ENCODE results near the gene RAP1GAP. TPM values are rescaled to one million over a fixed set of nuclear protein-coding genes. Genes with fewer than 3 reads are reported as not detected.

RAP1GAP gene
- total and polyA plus RNA-seq, 2 experiments from 2014 or later = 0.41 to 0.97 TPM

DNA sequence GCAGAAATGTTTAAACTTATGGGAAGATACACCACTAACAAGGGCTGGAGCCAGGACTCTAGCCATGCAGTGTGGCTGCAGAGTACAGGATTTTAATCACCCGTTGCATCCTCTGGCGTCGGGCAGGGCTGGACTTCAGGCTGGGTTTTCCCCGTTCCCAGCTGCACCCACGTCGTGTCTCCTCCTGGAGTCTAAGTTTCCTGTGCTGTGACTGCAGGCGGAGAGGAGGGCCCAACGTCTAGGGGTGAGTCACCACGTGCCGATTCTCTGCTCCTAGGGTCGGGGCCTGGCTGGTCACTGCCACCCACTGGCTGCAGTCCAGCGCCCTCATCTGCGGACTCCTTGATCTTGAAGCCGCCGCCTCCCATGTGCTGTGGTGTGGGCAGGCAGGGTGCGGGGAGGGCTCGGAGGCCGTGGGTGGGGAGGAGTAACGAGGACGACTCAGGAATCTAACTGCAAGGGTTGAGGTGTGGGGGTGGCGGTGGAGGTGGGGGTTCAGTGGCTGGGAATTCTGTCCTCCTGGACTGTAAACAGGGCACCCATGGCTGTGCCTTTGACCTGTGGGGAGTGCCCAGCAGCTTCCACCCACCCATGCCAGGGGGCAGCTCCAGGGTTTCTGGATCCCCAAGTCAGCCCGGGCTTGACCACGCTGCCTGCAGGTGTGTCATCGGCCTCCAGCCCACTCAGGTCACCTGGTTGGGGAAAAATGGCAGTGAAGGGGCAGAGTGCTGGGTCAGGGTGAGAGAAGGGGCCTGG lies 82.1 kb downstream of the RAP1GAP start:
- Histone ChIP-seq H2AFZ (0 out of 2 replicates have a peak overlapping the region, but pooled peaks have one; percentile 11), H3F3A (ENCODE audit: insufficient read depth) (no peaks in the 10 kb centered on the region), H3K4me3 (no peak overlapping the region), H3K9me3 (ENCODE audit: low read depth) (no peaks in the 10 kb centered on the region), H4K20me1 (ENCODE audit: insufficient read depth) (no peaks in the 10 kb centered on the region), H3K4me2 (ENCODE audit: unreplicated experiment) (peak overlapping the region; percentile 12), H3K4me1 (ENCODE audit: insufficient read depth) (peaks cover 8% of the 10 kb centered on the region; the same call in 1 of the 2 replicates), H3K27ac (no peak overlapping the region), H3K9me2 (ENCODE audit: insufficient read depth) (no peaks in the 10 kb centered on the region), H3K27me3 (replicated peaks; ENCODE audit: insufficient read depth) (peaks cover 16% of the 10 kb centered on the region), H3K36me3 (ENCODE audit: low read depth) (no peaks in the 10 kb centered on the region), H3K79me2 (ENCODE audit: insufficient read depth) (no peaks in the 10 kb centered on the region), H3K9ac (0 out of 2 replicates have a peak overlapping the region, but pooled peaks have one; percentile 3)
- peak; percentile 95 for DNase-seq
- in situ Hi-C loops (cut with MboI) = no loop called here
- WGBS, 2 experiments (ENCODE audit: low coverage in 1 of 2, low lambda C conversion rate in 2 of 2, missing lambda C conversion rate in 2 of 2) = 17 to 19% methylated on average over 20 to 24 of the region's 24 CpGs
- TF ChIP-seq EZH2 (IDR thresholded peaks at IDR 0.05; ENCODE audit: insufficient read depth, poor library complexity, severe bottlenecking) (no peak), EZH2phosphoT487 (IDR thresholded peaks at IDR 0.05; ENCODE audit: insufficient read depth, low read depth) (no peak)

DNA sequence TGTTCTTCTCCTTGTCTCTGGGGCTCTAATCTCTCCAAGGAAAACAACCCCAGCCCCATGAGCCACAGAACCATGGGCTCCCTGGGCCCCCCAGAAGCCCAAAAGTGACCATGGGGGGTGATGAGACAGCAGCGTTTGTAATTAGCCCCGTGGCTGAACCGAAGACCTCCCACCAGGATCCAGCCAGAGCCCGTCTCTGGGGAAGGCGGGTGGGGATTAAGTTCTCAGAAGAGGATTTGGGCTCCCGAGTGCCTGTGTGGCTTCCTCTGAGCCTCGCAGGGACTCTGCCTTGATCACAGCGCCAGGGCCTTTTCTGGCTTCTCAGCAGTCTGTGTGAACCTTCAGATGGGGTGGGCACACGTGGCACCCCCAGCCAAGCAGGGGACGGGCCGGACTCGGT lies 82.9 kb downstream of the RAP1GAP start:
- 43 to 47% methylated on average over 12 of the region's 12 CpGs for WGBS, 2 experiments (ENCODE audit: low coverage in 1 of 2, low lambda C conversion rate in 2 of 2, missing lambda C conversion rate in 2 of 2)
- Histone ChIP-seq H3K36me3 (ENCODE audit: low read depth) (no peaks in the 10 kb centered on the region), H3K27me3 (replicated peaks; ENCODE audit: insufficient read depth) (peaks cover 16% of the 10 kb centered on the region), H3K79me2 (ENCODE audit: insufficient read depth) (no peaks in the 10 kb centered on the region), H3K4me2 (ENCODE audit: unreplicated experiment) (peak overlapping the region; percentile 12), H3K9ac (0 out of 2 replicates have a peak overlapping the region, but pooled peaks have one; percentile 3), H3K4me3 (no peak overlapping the region), H4K20me1 (ENCODE audit: insufficient read depth) (no peaks in the 10 kb centered on the region), H3K27ac (no peak overlapping the region), H3K4me1 (ENCODE audit: insufficient read depth) (peaks cover 8% of the 10 kb centered on the region; the same call in 1 of the 2 replicates), H3K9me3 (ENCODE audit: low read depth) (no peaks in the 10 kb centered on the region), H2AFZ (0 out of 2 replicates have a peak overlapping the region, but pooled peaks have one; percentile 11), H3F3A (ENCODE audit: insufficient read depth) (no peaks in the 10 kb centered on the region), H3K9me2 (ENCODE audit: insufficient read depth) (no peaks in the 10 kb centered on the region)
- in situ Hi-C loops (cut with MboI) = no loop called here
- no peak for TF ChIP-seq EZH2phosphoT487 (IDR thresholded peaks at IDR 0.05; ENCODE audit: insufficient read depth, low read depth)
- no peak for TF ChIP-seq EZH2 (IDR thresholded peaks at IDR 0.05; ENCODE audit: insufficient read depth, poor library complexity, severe bottlenecking)
- no peak for DNase-seq

GRCh38 chr1:21585037-21585436 lies 84.1 kb downstream of the RAP1GAP start:
- Histone ChIP-seq H3F3A (ENCODE audit: insufficient read depth) (no peaks in the 10 kb centered on the region), H3K4me2 (ENCODE audit: unreplicated experiment) (no peak overlapping the region), H3K36me3 (ENCODE audit: low read depth) (no peaks in the 10 kb centered on the region), H3K9me3 (ENCODE audit: low read depth) (no peaks in the 10 kb centered on the region), H3K27ac (no peak overlapping the region), H3K9ac (no peak overlapping the region), H2AFZ (no peak overlapping the region), H4K20me1 (ENCODE audit: insufficient read depth) (no peaks in the 10 kb centered on the region), H3K4me3 (no peak overlapping the region), H3K4me1 (ENCODE audit: insufficient read depth) (peaks cover 8% of the 10 kb centered on the region; the same call in 1 of the 2 replicates), H3K9me2 (ENCODE audit: insufficient read depth) (no peaks in the 10 kb centered on the region), H3K79me2 (ENCODE audit: insufficient read depth) (no peaks in the 10 kb centered on the region), H3K27me3 (replicated peaks; ENCODE audit: insufficient read depth) (0 out of 2 replicates have a peak, but pooled peaks cover 5% of the 10 kb centered on the region)
- DNase-seq = no peak
- WGBS, 2 experiments (ENCODE audit: low coverage in 1 of 2, low lambda C conversion rate in 2 of 2, missing lambda C conversion rate in 2 of 2) = 85% methylated on average over 9 of the region's 9 CpGs
- no peak for TF ChIP-seq EZH2 (IDR thresholded peaks at IDR 0.05; ENCODE audit: insufficient read depth, poor library complexity, severe bottlenecking)
- no peak for TF ChIP-seq EZH2phosphoT487 (IDR thresholded peaks at IDR 0.05; ENCODE audit: insufficient read depth, low read depth)
- in situ Hi-C loops (cut with MboI) = no loop called here

DNA sequence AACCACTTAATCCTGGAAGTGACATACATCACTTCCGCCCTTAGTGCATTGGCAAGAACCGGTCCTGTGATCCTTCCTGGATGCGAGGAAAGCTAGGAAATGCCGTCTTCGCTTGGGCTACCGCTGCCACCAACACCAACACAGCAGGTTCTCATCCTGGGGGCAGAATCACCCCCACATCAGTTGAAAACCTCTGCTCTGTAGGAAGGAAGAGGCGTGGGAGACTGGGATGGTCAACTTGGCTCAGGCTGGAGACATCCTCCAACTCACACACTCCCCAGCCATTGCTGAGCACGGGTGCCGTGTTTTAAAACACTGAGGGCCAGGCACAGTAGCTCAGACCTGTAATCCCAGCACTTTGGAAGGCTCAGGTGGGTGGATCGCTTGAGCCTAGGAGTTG lies 85.1 kb downstream of the RAP1GAP start:
- Histone ChIP-seq H4K20me1 (ENCODE audit: insufficient read depth) (no peaks in the 10 kb centered on the region), H3F3A (ENCODE audit: insufficient read depth) (no peaks in the 10 kb centered on the region), H3K4me3 (no peak overlapping the region), H3K27me3 (replicated peaks; ENCODE audit: insufficient read depth) (0 out of 2 replicates have a peak, but pooled peaks cover 5% of the 10 kb centered on the region), H3K9me2 (ENCODE audit: insufficient read depth) (no peaks in the 10 kb centered on the region), H3K79me2 (ENCODE audit: insufficient read depth) (no peaks in the 10 kb centered on the region), H3K36me3 (ENCODE audit: low read depth) (no peaks in the 10 kb centered on the region), H3K4me1 (ENCODE audit: insufficient read depth) (peaks cover 8% of the 10 kb centered on the region; the same call in 1 of the 2 replicates), H3K9me3 (ENCODE audit: low read depth) (no peaks in the 10 kb centered on the region), H2AFZ (no peak overlapping the region), H3K9ac (no peak overlapping the region), H3K27ac (no peak overlapping the region), H3K4me2 (ENCODE audit: unreplicated experiment) (no peak overlapping the region)
- DNase-seq = no peak
- 73 to 76% methylated on average over 10 of the region's 10 CpGs for WGBS, 2 experiments (ENCODE audit: low coverage in 1 of 2, low lambda C conversion rate in 2 of 2, missing lambda C conversion rate in 2 of 2)
- TF ChIP-seq EZH2 (IDR thresholded peaks at IDR 0.05; ENCODE audit: insufficient read depth, poor library complexity, severe bottlenecking) (no peak), EZH2phosphoT487 (IDR thresholded peaks at IDR 0.05; ENCODE audit: insufficient read depth, low read depth) (no peak)
- in situ Hi-C loops (cut with MboI) = no loop called here
